Right kidney (tissue), 1 donor: Measurements from ENCODE around the gene UBTD1.

ENCODE experiments used
- DNase-seq: peaks from one replicate; pipeline ENCODE4 v3.0.0-alpha.2; 2016

The UBTD1 gene

GRCh38 chr10:97481071-97481470, 17.7 kb upstream of the UBTD1 start:
- no peak for DNase-seq

GRCh38 chr10:97482381-97482780, 16.3 kb upstream of the UBTD1 start:
- no peak for DNase-seq

DNA sequence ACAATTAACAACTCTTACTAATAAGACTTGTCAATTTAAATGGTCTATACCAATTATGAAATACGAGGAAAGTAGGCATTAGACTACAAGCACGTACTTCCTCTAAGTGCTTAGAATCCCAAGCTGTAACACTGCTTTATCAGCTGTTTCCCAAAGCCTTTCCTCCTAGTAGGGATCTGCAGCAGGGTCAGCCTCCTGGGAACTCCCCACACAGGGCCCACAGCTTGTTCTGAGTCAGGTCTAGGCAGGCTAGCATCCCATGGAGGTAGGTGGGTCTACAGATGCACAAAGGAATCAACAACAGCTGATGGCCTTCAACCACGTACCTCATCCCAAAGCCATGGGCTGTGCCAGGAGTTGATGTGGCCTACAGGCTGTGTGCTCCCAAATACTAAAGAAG, 15.2 kb upstream of the UBTD1 start:
- no peak for DNase-seq

DNA sequence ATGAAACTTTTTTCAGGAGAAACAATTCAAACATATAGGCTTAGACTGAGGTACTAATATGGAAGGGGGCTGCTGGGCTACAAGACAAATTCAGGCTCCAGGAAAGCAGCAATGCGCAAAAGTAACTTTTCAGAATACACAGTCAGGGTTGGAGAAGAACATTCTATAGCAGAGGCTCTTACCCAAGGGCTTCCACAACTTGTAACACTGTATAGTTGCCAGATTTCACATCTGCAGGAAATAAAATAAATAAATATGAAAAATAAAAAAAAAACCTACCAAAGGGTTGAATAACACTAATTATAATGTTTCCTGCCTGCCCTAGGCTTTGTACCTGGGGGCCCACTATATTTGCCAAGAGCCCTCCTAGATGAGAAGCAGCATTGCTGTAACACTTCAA, 14.8 kb upstream of the UBTD1 start:
- DNase-seq, result no peak

- no peak for DNase-seq
Measured at GRCh38 chr10:97485647-97486281, 13.0 kb upstream of the UBTD1 start.

DNA sequence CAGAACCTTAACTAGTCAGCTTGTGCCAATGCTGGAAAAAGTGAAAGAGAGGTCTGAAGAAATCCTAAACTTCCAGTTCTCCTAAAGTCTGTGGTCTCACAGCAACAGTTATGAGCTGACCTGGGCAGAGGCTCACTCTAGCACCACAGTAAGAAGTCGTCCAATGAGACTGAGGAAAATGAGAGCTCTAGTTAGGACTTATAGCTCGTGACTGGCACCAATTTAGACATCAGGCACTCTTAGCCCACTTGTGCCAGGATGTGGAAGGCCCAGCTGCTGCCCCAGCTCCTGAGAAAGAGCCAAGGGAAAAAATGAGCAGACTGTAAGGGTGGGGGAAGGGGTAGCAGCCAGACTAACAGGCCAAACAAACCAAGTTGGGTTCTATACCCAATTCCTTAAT, 8.1 kb upstream of the UBTD1 start:
- DNase-seq, result no peak

DNA sequence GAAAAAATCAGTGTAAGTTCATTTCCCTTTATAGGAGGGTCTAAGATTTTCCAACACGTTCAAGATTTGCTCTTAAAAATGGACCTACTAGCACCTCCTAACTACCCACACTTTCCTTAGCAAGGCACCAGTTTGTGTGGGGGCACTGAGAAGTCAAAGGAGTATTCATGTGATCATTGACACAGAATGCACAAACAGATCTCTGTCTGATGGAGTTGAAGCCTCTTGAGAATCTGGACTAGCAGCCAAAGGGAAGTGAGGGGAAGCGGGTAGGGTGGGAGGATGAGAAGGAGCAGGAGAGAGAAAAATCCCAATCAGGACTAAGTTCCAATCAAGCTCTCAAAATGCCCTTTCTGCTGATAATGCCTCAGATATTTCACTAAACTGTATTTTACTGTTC, 4.6 kb upstream of the UBTD1 start:
- DNase-seq, result no peak

DNA sequence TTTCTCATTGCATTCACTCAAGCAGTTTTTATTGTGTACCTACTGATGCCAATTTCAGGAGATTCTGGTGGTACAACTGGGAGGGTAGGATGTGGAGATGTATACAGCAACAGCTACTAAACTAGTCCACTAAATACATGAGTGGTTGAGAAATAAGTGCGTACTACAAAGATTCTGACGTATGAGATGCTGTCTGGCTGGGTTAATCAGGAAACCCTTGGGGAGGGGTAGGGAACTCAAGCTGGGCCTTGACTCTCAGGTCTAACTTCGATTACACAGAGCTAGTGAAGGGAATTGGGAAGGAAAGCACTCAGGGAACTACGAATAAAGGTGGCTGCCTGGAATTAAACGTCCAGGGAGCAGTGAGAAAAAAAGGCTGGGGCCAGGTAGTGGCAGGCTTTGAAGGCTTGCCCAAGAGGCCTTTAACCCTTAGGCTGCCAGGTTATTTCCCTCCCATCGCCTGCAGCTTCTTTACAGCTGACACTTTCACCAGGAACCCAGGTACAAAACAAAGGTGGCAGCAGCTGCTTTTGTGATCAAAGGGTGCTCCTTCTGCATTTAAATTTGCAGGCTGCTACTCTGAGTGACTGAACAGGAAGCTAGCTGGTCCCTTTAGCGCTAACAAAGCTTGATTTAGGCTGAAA, 3.7 kb upstream of the UBTD1 start:
- no peak for DNase-seq

GRCh38 chr10:97497572-97498075, 1.1 kb upstream of the UBTD1 start:
- DNase-seq, result peak; percentile 44

- DNase-seq, result peak; percentile 94
Measured at GRCh38 chr10:97498076-97498840, 466 bp upstream of the UBTD1 start, which contains the start of gene MMS19. MMS19 (minus strand) TSS chr10:97498422; CDS start chr10:97498384, 38 bp downstream.

GRCh38 chr10:97499561-97500296, 1.0 kb downstream of the UBTD1 start:
- no peak for DNase-seq

DNA sequence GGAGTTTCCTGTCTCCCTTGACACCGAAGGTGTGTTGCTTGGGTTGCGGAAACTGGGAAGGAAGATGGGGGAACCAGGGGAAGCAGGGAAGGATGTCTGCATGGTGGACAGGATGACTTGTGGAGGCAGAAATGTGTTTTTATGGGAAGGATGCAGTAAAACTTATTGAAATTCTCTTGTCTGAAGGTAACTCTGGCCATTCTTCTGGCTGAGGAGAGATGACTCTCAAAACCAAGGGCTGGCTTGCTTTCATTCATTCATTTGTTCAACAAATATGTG, 1.5 kb downstream of the UBTD1 start:
- DNase-seq, result no peak

DNA sequence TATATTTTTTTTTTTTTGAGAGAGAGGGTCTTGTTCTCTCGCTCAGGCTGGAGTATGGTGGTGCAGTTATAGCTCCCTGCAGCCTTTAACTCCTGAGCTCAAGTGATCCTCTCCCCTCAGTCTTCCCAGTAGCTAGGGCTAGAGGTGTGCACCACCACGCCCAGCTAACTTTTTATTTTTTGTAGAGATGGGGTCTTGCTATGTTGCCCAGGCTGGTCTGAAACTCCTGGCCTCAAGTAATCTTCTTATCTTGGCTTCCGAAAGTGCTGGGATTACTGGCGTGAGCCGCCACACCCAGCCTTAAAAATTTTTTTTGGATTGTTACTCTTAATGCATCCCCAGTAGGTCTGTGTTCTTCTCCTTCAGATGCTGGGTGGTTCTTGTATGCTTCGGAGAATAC, 4.2 kb downstream of the UBTD1 start:
- DNase-seq, result no peak

- DNase-seq, result no peak
Measured at GRCh38 chr10:97503406-97503805, 4.7 kb downstream of the UBTD1 start.

DNA sequence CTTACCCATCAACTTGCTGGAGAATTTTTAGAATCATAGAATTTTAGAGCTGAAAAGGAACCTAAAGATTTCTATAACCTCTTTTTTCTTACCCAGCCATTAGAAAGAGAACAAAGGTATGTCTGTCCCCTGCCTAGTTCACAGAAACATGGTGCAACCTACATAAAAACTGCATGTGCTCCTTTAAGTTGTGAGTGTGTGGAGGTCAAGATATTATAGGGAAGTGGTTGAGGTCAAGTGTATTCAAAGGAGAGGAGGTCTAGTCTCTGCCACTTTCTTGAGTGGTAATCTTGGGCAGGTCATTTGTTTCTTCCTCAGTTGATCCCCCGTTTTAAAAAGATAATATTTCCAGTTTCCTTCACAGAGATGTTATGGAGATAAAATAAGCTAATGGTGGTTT, 6.4 kb downstream of the UBTD1 start:
- DNase-seq, result no peak

DNA sequence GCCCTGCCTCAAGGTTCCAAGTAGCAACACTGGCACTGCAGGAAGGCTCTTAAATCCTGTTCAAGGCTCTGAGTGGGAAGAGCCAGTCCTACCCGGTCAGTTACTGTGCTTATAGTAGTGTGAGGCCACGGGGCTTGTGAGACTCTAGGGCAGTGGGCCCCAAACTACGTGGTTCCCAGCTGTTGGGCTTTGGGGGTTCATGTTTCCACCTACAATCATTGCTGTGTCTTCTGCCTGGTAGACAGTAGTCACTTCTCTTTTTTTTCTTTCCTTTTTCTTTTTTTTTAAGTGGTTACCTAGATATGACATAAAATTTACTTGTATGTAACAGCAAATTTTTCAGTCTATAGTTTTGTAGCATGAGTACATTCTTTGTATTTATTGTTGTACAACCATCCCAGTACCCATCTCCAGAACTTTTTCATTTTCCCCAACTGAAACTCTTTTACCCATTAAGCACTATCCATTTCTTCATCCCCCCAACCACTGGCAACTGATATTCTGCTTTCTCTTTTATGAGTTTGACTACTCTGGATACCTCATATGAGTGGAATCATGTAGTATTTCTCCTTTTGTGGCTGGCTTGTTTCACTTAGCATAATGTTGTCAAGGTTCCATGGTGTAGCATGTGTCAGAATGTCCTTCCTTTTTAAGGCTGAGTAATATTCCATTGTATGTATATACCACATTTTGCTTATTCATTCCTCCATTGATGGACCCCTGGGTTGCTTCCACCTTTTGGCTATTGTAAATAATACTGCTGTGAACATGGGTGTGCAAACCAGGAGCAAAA, 7.7 kb downstream of the UBTD1 start:
- DNase-seq, result no peak

DNA sequence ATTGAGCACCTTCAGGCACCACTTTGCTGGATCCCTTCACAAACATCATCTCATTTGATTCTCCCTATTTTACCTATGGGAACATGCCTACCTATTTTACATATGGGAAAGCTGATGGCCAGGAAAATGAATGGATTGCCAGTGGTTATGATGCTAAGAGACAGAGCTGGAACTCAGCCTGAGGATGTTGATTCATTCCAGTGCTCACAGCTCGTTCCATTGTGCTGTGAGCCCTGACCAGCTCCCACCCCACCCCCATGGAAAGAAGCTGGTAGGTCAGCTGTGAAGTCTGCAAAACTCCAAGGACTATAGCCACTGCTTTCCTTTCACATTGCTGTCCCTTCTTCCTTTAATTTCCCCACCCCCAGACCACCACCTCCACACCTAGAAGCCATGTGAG, 9.6 kb downstream of the UBTD1 start:
- DNase-seq, result no peak

DNA sequence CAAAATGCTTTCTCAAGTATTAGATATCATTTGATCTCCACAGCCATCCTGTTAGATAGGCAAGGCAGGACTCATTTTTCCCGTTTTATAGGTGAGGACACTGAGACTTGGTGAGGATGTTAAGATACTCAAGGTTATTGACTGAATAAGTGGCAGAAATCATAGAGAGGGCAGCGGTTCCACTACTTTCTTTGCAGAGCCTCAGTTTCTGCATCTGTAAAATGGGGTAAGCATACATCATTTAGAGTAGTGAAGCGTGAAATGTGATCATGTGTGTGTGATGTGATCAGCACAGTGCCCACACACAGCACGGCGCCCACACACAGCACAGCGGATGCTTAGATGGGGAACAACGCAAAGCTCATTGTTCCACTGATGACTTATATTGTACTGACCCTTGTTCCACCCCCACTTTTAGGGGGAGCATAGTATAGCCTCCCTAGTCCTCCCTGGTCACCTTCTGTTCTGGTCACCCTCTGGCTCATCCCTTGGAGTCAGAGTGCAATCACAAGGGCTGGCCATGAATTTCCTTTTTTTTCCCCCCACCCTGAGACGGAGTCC, 10.5 kb downstream of the UBTD1 start:
- no peak for DNase-seq

- no peak for DNase-seq
Measured at GRCh38 chr10:97510686-97511085, 12.0 kb downstream of the UBTD1 start.

DNA sequence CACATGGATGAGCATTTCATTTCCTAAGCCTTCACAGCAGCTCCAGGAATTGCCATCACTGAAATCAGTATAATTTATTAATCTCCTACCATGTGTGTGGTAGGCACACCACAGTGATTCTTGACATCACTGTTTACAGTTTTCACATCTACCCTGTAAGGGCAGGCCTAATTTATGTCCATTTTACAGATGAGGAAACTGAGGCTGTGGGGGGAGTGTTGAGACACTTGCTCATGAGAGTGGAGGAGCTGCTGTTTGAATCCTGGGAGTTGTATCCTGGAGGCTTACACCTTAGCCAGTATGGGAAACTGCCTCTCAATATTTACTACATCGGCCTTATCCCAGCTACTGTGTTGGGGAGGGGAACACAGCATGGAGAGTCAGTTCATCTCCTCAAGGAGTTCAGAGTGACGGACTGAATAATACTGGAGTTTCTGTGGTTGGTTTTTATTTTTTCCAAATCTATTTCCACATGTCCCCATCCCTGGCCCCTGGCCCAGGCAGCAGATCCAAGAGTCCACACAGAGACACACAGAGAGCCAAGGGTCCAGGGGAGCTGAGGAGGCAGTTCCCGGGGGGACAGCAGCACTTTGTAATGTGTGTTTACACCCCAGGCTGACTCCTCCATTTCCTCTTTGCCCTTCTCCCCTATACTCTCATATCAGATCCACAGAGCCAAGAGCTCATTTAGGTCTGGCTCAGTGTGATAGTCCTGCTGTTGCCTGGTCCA, 13.2 kb downstream of the UBTD1 start:
- DNase-seq, result no peak

- no peak for DNase-seq
Measured at GRCh38 chr10:97512993-97513392, 14.3 kb downstream of the UBTD1 start.
